GM19438 (cell line): Measurements from ENCODE around the gene ITGAV.

Experiments used
- ATAC-seq: cut with Tn5 transposase; IDR thresholded peaks from one replicate; pipeline ENCODE4 v1.9.1; 2021; ENCODE audit warnings: low read depth; ENCODE audit not compliant: unreplicated experiment

Gene ITGAV

DNA sequence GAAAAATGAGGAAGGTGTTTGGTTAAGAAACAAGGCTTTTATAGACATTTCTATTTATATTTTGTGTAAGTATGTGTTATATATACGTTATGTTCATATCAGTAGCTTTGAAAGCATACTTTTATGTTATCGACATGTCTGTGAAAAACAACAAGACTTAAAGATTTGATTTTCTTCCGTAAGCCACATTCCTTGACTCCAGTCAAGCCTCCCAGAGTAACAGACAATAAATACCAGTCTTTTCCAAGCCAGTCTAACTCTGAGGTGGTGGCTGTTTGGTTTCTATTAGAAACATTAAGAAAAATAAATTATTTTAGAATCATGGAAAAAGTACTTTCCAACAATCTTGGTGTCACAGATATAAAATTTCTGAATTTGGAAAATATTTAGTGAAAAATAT lies 16.3 kb upstream of the ITGAV start:
- no peak for ATAC-seq

DNA sequence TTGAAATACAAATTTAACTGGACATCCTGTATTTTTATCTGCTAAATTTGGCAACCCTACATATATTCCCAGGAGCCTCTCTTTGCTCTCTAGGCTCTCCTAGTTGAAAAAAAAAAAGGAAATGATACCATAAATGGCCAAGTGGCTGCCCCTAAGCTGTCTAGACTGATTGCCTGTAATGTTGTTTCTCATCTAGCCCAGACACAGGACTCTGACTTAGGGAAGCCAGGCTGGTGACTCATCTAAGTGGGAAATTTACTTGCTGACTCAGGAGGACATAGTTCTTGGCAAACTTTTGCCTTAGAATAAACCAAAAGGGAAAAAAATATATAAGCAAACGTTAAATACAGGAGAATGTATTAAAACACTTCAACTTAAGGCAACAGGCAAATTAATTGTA lies 14.6 kb upstream of the ITGAV start:
- ATAC-seq = no peak

- ATAC-seq = no peak
Measured at GRCh38 chr2:186575856-186576255, 14.0 kb upstream of the ITGAV start.

GRCh38 chr2:186576614-186577013 lies 13.2 kb upstream of the ITGAV start:
- no peak for ATAC-seq

GRCh38 chr2:186582698-186583097 lies 7.2 kb upstream of the ITGAV start:
- ATAC-seq = no peak

- no peak for ATAC-seq
Measured at GRCh38 chr2:186584053-186584452, 5.8 kb upstream of the ITGAV start.

DNA sequence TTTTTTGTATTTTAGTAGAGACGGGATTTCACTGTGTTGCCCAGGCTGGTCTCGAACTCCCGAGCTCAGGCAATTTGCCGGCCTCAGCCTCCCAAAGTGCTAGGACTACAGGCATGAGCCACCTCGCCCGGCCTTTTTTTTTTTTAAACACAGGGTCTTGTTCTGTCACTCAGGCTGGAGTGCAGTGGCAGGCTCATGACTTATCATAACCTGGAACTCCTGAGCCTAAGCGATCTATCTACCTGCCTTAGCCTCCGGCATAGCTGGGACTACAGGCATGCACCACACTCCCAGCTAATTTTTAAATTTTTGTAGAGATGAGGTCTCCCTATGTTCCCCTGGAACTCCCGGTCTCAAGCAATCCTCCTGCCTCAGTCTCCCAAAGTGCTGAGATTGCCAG lies 1.4 kb upstream of the ITGAV start:
- no peak for ATAC-seq

DNA sequence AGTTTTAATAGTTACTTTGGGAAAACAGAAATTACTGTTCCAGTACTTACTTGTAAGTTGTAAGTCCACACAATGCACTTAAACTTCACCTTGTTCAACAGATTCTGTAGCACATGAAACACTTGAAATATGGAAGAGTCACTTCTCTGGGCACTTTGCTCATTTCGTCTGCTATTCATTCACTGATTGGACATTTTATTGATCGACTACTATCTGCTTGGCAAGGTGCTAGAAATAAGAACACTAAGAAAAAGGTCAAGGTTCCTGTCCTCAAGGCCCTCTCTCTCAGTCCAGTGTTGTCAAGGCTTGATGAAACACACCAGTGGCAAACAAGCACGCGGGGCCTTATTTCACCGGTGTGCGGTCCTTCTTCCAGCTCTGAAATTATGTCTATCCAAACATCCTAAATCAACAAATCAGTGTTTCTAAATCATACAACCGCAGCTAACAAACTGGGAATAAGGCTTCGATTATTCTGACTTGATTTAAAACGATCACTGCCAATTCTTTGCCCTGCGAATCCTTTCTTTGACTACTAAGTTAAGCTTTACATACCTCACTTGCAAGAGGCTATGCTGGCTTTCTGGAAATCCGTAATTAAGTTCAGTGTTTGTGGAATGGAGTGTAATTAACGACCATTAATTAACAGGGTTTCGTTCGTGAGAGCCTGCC lies 780 bp upstream of the ITGAV start:
- peak; percentile 0 for ATAC-seq

DNA sequence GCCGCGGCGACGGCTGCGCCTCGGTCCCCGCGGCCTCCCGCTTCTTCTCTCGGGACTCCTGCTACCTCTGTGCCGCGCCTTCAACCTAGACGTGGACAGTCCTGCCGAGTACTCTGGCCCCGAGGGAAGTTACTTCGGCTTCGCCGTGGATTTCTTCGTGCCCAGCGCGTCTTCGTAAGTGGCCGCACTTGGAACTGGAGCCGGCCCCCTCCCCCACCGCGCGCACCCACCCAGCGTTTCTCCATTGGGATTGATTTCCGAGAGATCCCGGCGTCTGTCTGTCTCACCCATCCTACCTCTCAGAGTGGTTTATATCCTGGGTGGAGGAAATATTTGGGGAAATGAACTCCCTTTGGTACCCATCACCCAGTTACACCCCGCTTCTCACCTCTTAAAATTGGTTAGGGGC lies 498 bp downstream of the ITGAV start:
- ATAC-seq = peak; percentile 0

DNA sequence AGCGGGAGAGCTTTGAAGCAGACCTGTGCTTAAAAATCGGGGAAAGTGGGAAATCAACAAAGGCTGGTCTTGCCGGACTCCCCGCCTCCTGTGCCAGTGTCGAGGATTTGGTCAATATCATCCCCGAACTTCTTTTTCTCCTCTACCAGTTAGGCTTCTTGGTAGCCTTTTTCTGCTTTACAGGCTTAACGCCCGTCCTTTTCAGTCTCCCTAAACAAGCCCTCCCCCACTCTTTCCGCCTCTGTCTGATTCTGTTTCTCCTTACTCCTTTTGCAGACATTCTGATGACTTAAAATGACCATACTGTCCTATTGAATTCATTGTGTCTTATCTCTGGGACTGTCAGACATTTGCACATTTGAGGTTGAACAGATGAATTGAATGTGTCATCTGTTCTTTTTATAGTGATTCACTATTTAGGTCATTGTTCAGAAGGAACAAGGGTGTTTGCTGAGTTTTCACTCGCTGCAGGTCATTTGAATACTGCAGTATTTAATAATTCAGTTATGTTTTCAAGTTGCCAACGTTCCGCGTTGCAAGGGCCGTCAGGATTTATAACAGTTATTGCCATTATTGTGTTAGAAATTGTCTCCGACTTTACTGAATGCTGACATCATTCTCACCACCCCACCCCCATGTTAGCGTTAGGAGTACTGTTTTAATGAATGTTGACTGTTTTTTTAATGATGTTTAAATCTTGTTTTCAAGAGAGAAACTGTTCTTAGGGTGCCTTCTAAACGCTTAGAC lies 1.1 kb downstream of the ITGAV start:
- peak; percentile 22 for ATAC-seq

DNA sequence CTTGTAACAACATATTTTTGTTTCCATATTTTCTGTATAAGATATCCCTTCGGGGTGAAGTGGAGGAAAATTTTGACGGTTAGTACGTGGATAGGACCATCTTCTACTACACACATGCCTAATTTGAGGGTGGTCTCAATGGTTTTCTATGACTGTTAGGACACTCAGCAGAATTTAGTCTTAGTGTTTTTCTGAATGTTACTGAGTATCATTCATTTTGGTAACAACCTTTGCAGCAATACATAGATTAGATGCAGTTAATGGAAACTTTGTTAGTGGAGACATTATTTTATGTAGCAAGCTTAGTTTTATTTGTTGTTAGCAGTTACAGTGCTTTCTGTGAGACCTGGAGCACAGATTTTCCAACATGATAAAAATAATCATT lies 1.6 kb downstream of the ITGAV start:
- ATAC-seq = no peak

DNA sequence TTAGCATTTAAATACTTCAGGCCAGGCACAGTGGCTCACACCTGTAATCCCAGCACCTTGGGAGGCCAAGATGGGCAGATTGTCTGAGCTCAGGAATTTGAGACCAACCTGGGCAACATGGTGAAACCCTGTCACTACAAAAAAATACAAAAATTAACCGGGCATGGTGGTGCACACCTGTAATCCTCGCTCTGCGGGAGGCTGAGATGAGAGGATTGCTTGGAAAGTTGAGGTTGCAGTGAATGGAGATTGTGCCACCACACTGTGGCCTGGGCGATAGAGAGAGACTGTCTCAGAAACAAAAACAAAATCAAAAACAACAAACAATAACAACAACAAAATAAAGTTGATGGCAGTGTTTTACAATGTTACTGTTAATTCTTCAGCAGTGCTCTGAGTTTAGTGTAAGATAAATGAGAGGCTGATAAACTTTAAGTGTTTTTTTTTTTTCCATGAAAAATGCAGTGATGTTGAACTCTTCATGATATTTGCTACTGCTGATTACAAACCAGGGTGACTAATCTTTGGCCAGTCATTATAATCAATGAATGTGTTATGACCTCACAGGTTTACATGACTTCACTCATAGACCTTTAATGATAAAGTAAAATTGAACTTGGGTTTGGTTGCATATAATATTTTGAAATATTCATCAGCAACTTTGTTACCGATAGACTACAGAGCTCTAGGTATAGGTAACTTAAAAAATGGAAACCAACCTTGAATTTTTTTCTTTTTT lies 2.5 kb downstream of the ITGAV start:
- no peak for ATAC-seq

DNA sequence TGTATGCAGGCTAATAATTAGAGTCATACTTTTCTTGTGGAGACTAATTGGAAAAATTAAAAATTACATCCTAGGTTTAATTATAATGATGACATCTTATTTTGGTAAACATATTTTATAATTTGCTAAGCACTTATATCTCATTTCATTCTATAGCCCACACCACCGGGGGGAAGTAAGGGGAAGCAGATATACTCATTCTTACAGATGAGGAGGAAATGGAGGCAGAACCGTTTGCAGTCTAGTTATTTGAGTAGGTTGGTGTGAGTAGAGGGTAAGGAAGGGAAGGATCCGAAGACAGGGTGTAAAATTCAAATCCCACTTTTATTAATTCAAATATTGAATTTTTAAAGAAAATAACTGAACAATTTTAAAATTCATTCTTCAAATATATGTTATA lies 3.7 kb downstream of the ITGAV start:
- ATAC-seq = no peak

DNA sequence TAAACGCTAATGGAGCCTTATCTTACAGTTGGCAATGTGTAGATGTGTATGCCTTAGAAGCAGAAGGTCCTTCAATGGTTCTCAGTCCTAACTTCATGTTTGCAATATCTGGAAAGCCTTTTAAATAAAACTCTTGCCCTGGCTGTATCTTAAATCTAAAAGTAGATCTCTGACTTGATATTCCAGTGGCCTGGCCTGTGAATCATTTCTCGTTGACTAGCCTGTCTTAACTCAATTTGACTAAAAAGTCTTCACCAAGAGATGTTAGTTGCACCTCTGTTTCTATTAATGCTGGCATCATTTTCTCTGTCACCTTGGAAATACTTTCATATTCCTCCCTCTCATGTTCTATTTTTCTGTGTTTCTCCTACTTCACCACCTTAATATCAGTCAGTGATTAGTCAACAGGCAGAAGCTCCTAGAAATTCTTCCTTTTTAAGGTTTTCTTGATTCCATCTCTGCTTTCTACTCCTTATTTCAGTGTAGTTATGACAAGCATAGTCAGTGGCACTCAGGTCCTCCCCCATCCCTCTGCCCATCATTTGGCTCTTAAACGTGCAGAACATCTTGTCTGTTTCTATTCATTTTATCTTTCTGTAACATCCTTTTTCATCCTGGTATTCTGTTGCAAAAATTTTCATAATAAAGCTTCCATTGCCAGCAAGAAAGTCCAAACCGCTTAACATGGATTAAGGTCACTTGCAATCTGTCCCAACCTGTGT lies 4.3 kb downstream of the ITGAV start:
- ATAC-seq = no peak

GRCh38 chr2:186595219-186595618 lies 5.4 kb downstream of the ITGAV start:
- ATAC-seq = no peak

DNA sequence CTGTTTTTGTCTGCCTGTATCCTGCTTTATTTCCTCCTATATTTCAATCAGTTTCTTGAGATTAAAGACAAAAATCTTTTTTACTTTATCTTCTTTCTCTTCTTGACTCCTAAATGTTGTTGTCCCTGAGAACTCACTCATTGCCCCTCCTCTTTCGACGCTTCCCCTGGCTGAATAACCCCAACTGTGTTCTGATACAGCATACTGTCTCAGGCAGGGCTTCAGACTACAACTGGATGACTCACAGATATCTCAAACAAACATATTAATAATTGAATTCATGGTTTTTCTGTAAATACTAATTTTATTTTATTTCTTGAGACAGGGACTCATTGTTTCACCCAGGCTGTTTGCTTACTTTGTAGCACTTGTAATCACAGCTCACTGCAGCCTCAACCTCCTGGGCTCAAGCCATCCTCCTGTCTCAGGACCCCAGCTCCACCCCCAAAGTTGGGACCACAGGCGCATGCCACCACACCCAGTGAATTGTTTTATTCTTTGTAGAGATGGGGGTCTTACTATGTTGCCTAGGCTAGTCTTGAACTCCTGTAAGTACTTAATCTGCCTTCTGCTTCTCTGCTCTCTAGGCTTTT lies 9.4 kb downstream of the ITGAV start:
- ATAC-seq = no peak

GRCh38 chr2:186603286-186603685 lies 13.4 kb downstream of the ITGAV start:
- no peak for ATAC-seq

- ATAC-seq = no peak
Measured at GRCh38 chr2:186605041-186605440, 15.2 kb downstream of the ITGAV start.

DNA sequence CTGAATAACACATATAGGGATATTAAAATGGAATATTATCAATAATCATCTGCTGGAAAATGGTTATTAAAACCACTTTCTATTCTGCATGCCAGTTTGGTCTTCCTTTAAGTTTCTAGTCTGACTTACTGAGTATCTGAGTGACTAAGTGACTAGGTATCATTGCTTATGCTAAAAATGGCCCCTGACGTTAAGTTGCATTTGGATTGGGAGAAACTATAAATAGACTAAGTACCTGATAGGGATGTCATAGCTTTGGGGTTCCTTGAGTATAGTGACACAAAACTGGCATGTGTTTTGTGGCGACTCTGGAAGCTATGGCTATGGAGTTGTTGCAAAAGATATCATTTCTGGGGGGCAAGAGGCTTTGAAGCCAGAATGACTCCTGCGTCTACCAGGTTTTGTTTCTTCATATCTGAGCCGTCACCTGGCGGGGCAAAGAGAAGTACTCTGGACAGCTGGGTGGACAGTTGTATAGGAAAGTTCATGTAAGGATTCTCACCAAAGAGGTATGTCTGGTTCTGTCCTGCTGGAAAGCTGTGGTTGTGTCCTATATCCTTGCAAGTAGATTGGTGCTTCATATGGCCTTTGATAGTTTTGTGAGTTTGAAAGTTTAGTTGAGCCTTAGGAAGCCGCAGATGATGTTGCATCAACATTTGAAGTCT lies 17.9 kb downstream of the ITGAV start:
- no peak for ATAC-seq

DNA sequence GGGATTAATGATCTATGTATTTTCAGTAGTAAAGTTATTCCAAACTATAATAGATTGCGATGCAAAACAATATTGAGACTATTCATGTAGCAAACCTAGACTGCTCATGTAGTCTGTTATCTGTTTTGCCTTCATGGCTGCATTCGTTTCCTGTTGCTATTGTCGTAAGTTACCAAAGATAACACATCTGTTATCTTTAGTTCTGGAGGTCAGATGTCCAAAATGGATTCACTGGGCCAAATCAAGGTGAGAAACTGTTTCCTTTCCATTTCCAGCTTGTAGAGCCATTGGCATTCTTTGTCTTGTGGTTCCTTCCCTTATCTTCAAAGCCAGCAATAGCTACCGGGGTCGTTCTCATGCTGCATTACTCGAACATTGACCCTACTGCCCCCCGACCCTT lies 20.9 kb downstream of the ITGAV start:
- no peak for ATAC-seq
